Keratinocyte (primary cell): ENCODE measurements around the gene HHIPL1.

ENCODE experiments used
- EZH2 ChIP-seq: IDR thresholded peaks from one replicate; pipeline ENCODE4 v1.6.1; 2012; ENCODE audit warnings: inconsistent platforms, mild to moderate bottlenecking, low read length, moderate library complexity
- TF ChIP-seq, protein P1 (sequence below), 3 experiments: IDR thresholded peaks in 1 of 3; conservative IDR thresholded peaks in 1 of 3; optimal IDR thresholded peaks in 1 of 3; 2 replicates in 2 of 3; 3 replicates in 1 of 3; pipeline versions ENCODE3 to v1.5.1; 2011; ENCODE audit warnings: low read length in 3 of 3, mild to moderate bottlenecking in 3 of 3, moderate library complexity in 2 of 3, control low read depth in 1 of 3, inconsistent platforms in 1 of 3; ENCODE audit not compliant: insufficient read depth in 2 of 3; ENCODE audit errors: extremely low read depth in 1 of 3

DNA sequence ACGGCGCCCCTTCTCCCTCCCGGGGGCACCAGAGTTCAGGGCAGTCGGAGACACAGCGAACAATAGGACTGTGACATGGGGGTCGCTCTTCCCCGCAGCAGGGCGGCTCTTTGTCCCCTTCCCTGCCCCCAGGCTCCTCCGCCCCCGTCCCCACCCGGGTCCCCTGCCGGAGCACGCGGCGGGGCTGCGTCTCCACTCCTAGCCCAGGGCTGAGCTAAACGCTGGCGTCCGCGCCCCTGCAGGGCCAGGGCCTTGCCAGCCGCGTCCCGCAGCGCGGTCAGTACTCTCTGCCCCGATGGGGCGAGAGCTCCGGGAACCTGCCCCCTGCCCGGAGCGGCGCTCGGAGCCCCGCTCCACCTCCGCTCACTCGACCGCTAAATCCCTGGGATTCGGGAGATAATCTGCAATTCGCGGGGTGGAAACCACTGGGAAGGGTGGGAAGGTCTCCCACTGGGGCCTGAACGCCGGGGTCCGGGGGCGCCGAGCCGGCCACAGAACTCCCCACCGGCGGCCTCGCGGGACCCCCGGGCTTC, 40.1 kb upstream of the HHIPL1 start:
- TF ChIP-seq, protein P1, sequence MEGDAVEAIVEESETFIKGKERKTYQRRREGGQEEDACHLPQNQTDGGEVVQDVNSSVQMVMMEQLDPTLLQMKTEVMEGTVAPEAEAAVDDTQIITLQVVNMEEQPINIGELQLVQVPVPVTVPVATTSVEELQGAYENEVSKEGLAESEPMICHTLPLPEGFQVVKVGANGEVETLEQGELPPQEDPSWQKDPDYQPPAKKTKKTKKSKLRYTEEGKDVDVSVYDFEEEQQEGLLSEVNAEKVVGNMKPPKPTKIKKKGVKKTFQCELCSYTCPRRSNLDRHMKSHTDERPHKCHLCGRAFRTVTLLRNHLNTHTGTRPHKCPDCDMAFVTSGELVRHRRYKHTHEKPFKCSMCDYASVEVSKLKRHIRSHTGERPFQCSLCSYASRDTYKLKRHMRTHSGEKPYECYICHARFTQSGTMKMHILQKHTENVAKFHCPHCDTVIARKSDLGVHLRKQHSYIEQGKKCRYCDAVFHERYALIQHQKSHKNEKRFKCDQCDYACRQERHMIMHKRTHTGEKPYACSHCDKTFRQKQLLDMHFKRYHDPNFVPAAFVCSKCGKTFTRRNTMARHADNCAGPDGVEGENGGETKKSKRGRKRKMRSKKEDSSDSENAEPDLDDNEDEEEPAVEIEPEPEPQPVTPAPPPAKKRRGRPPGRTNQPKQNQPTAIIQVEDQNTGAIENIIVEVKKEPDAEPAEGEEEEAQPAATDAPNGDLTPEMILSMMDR (optimal IDR thresholded peaks at IDR 0.05 in 1 of 3, IDR thresholded peaks at IDR 0.05 in 1 of 3, conservative IDR thresholded peaks at IDR 0.05 in 1 of 3; ENCODE audit: extremely low read depth in 1 of 3, insufficient read depth in 2 of 3, low read length in 3 of 3), result no peak
- TF ChIP-seq EZH2, result no peak
